K562 (cell line): ENCODE data around the gene DYRK2. TPM values are rescaled to one million over a fixed set of nuclear protein-coding genes. Genes with fewer than 3 reads are reported as not detected.

ENCODE experiments used
- ATF7 ChIP-seq: fragments of 450-650 bp; IDR thresholded peaks from 2 replicates; pipeline ENCODE4 v1.7.1; 2014; ENCODE audit warnings: mild to moderate bottlenecking, moderate library complexity
- GATA2 ChIP-seq: sonication (generic); formaldehyde crosslinking; IDR thresholded peaks from 2 replicates; pipeline ENCODE4 v1.4.0; 2020; ENCODE audit warnings: mild to moderate bottlenecking, missing genetic modification reagents
- ILF3 ChIP-seq: fragments of 450-650 bp; IDR thresholded peaks from 2 replicates; pipeline ENCODE4 v1.6.1; 2018; ENCODE audit warnings: antibody characterized with exemption, mild to moderate bottlenecking, moderate library complexity, borderline replicate concordance
- RBBP5 ChIP-seq: fragments of 200-600 bp; sonication (generic); IDR thresholded peaks from 2 replicates; pipeline ENCODE4 v1.6.1; 2012; ENCODE audit warnings: borderline replicate concordance, mild to moderate bottlenecking, low read length, control low read depth, inconsistent platforms; ENCODE audit not compliant: insufficient read depth, poor library complexity, severe bottlenecking
- SP1 ChIP-seq: sonication (generic); formaldehyde crosslinking; IDR thresholded peaks from 2 replicates; pipeline ENCODE4 v1.8.1; 2022; ENCODE audit warnings: mild to moderate bottlenecking, missing genetic modification reagents
- TCF3 ChIP-seq: sonication (generic); formaldehyde crosslinking; IDR thresholded peaks from 2 replicates; pipeline ENCODE4 v1.4.0; 2020; ENCODE audit warnings: mild to moderate bottlenecking, missing genetic modification reagents
- TCFL5 ChIP-seq: fragments of 250-450 bp; sonication (Bioruptor Pico); conservative IDR thresholded peaks from 2 replicates; pipeline ENCODE4 v1.6.1; 2021; ENCODE audit warnings: mild to moderate bottlenecking, moderate library complexity, matching md5 sums
- YY1 ChIP-seq, 3 experiments: IDR thresholded peaks; 2 replicates each; pipeline ENCODE4 v1.6.1; 2011; ENCODE audit warnings: low read length in 2 of 3, mild to moderate bottlenecking in 2 of 3, moderate library complexity in 2 of 3, borderline replicate concordance in 1 of 3, control low read depth in 1 of 3, low read depth in 1 of 3; ENCODE audit not compliant: insufficient read depth in 3 of 3, insufficient replicate concordance in 2 of 3, control insufficient read depth in 1 of 3, insufficient read length in 1 of 3; ENCODE audit errors: extremely low read depth in 1 of 3
- ZFX ChIP-seq: sonication (generic); formaldehyde crosslinking; IDR thresholded peaks from 2 replicates; pipeline ENCODE4 v1.8.0; 2022; ENCODE audit warnings: mild to moderate bottlenecking, missing genetic modification reagents, moderate library complexity
- polyA plus RNA-seq, 8 experiments: library from polyadenylated mRNA; depleted of rRNA in 4 of 8; stranded (reverse) in 5 of 8; unstranded in 3 of 8; fragments of >200 nt; fragmentation: Nextera tagmentation in 2 of 8; fragmentation: Illumina TruSeq in 1 of 8; extraction: Ambion mirVana in 2 of 8; extraction: Trizol in 1 of 8; gene quantifications; 2 replicates each; pipeline versions ENCODE4 v1.2.1 to v1.2.3, GENCODE V29; 2011 to 2014; ENCODE audit warnings: inconsistent platforms in 1 of 8, missing spikeins in 1 of 8
- total RNA-seq, 7 experiments: library from RNA; depleted of rRNA in 6 of 7; stranded (reverse); fragments of >200 nt in 6 of 7; fragmentation: Illumina TruSeq in 2 of 7; extraction: Trizol in 2 of 7; gene quantifications; 2 replicates each; pipeline versions ENCODE4 v1.2.1 to v1.2.3, GENCODE V29; 2011 to 2021; ENCODE audit warnings: low replicate concordance in 1 of 7
- TF ChIP-seq, protein P1 (sequence below): IDR thresholded peaks from 3 replicates; pipeline ENCODE4 v1.6.1; 2011; ENCODE audit warnings: borderline replicate concordance, mild to moderate bottlenecking, moderate library complexity; ENCODE audit not compliant: insufficient read length; ENCODE audit errors: extremely low read depth
- TF ChIP-seq, protein P2 (sequence below): sonication (generic); formaldehyde crosslinking; IDR thresholded peaks from 2 replicates; pipeline ENCODE4 v1.8.0; 2022; ENCODE audit warnings: mild to moderate bottlenecking, missing genetic modification reagents
- TF ChIP-seq, protein P3 (sequence below), 2 experiments: IDR thresholded peaks in 1 of 2; conservative IDR thresholded peaks in 1 of 2; 2 replicates each; pipeline ENCODE4 v1.6.1; 2016; ENCODE audit warnings: low read depth in 2 of 2, mild to moderate bottlenecking in 1 of 2, missing compliant biosample characterization in 1 of 2, missing genetic modification characterization in 1 of 2, moderate library complexity in 1 of 2
- TF ChIP-seq, protein P4 (sequence below): fragments of 450-650 bp; formaldehyde crosslinking; IDR thresholded peaks from 2 replicates; pipeline ENCODE4 v1.4.0; 2022; ENCODE audit warnings: mild to moderate bottlenecking, moderate library complexity

The DYRK2 gene
- total and polyA plus RNA-seq, 9 of the 15 experiments (the other 6 are each of a cell fraction or from before 2014, with no cell fraction given): 1.7 to 15.4 (median 8.4) TPM

DNA sequence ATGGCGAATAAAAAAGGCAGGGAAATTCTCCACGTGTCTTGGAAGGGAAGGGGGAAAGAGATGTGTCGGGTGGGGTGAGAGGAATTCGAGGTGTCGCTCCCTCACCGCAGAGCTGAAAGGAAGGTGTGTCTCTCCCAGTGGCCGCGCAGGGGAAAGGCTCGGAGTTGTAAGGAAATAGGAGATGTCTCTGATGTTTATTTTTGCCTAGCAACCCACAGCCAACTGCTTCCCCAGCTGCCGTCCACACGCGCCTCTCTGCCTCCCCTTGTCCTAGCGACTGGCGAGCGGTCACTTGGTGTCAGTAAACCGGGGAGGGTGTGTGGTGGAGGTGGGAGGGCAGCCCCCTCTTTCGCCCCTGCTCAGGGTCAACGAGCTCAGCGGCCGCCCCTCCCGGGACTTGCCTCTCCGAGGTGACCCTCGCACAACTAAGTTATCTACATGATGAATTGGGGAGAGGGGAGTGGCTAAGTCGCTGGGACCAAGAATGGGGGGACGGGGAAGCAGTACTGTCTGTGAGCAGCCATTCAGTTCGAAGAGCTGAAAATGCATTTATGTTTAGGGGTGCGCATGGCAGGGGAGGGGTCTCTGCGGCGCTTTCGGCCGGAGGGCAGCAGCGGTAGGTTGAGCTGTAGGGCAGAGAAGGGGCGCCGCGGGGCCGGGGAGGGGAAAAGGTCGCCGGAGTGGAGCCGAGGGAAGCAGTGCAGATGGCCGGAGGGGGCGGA lies 585 bp upstream of the DYRK2 start (continued):
- TF ChIP-seq, protein P1, sequence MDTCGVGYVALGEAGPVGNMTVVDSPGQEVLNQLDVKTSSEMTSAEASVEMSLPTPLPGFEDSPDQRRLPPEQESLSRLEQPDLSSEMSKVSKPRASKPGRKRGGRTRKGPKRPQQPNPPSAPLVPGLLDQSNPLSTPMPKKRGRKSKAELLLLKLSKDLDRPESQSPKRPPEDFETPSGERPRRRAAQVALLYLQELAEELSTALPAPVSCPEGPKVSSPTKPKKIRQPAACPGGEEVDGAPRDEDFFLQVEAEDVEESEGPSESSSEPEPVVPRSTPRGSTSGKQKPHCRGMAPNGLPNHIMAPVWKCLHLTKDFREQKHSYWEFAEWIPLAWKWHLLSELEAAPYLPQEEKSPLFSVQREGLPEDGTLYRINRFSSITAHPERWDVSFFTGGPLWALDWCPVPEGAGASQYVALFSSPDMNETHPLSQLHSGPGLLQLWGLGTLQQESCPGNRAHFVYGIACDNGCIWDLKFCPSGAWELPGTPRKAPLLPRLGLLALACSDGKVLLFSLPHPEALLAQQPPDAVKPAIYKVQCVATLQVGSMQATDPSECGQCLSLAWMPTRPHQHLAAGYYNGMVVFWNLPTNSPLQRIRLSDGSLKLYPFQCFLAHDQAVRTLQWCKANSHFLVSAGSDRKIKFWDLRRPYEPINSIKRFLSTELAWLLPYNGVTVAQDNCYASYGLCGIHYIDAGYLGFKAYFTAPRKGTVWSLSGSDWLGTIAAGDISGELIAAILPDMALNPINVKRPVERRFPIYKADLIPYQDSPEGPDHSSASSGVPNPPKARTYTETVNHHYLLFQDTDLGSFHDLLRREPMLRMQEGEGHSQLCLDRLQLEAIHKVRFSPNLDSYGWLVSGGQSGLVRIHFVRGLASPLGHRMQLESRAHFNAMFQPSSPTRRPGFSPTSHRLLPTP: no peak
- TF ChIP-seq ATF7 (no peak), ILF3 (no peak), TCF3 (no peak), SP1 (CRISPR knock-in tag) (0 out of 2 replicates have a peak, but pooled peaks have one; percentile 27), RBBP5 (no peak), TCFL5 (CRISPR knock-in tag) (no peak), ZFX (CRISPR knock-in tag) (peak; percentile 29; the same call in 1 of the 2 replicates), GATA2 (CRISPR knock-in tag) (no peak), YY1 (IDR thresholded peaks at IDR 0.05; ENCODE audit: borderline replicate concordance in 1 of 3, control insufficient read depth in 1 of 3, extremely low read depth in 1 of 3, insufficient read depth in 3 of 3, insufficient read length in 1 of 3, insufficient replicate concordance in 2 of 3, low read depth in 1 of 3, low read length in 2 of 3) (peak in 1 of 3 experiments; percentile 6)
- TF ChIP-seq, protein P2, sequence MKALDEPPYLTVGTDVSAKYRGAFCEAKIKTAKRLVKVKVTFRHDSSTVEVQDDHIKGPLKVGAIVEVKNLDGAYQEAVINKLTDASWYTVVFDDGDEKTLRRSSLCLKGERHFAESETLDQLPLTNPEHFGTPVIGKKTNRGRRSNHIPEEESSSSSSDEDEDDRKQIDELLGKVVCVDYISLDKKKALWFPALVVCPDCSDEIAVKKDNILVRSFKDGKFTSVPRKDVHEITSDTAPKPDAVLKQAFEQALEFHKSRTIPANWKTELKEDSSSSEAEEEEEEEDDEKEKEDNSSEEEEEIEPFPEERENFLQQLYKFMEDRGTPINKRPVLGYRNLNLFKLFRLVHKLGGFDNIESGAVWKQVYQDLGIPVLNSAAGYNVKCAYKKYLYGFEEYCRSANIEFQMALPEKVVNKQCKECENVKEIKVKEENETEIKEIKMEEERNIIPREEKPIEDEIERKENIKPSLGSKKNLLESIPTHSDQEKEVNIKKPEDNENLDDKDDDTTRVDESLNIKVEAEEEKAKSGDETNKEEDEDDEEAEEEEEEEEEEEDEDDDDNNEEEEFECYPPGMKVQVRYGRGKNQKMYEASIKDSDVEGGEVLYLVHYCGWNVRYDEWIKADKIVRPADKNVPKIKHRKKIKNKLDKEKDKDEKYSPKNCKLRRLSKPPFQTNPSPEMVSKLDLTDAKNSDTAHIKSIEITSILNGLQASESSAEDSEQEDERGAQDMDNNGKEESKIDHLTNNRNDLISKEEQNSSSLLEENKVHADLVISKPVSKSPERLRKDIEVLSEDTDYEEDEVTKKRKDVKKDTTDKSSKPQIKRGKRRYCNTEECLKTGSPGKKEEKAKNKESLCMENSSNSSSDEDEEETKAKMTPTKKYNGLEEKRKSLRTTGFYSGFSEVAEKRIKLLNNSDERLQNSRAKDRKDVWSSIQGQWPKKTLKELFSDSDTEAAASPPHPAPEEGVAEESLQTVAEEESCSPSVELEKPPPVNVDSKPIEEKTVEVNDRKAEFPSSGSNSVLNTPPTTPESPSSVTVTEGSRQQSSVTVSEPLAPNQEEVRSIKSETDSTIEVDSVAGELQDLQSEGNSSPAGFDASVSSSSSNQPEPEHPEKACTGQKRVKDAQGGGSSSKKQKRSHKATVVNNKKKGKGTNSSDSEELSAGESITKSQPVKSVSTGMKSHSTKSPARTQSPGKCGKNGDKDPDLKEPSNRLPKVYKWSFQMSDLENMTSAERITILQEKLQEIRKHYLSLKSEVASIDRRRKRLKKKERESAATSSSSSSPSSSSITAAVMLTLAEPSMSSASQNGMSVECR (CRISPR knock-in tag): peak; percentile 80
- TF ChIP-seq, protein P3, sequence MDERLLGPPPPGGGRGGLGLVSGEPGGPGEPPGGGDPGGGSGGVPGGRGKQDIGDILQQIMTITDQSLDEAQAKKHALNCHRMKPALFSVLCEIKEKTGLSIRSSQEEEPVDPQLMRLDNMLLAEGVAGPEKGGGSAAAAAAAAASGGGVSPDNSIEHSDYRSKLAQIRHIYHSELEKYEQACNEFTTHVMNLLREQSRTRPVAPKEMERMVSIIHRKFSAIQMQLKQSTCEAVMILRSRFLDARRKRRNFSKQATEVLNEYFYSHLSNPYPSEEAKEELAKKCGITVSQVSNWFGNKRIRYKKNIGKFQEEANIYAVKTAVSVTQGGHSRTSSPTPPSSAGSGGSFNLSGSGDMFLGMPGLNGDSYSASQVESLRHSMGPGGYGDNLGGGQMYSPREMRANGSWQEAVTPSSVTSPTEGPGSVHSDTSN (CRISPR knock-in tag; IDR thresholded peaks at IDR 0.05; ENCODE audit: low read depth): no peak
- TF ChIP-seq, protein P3 (tag; conservative IDR thresholded peaks at IDR 0.05; ENCODE audit: low read depth): peak; percentile 37; the same call in 1 of the 2 replicates
- TF ChIP-seq, protein P4, sequence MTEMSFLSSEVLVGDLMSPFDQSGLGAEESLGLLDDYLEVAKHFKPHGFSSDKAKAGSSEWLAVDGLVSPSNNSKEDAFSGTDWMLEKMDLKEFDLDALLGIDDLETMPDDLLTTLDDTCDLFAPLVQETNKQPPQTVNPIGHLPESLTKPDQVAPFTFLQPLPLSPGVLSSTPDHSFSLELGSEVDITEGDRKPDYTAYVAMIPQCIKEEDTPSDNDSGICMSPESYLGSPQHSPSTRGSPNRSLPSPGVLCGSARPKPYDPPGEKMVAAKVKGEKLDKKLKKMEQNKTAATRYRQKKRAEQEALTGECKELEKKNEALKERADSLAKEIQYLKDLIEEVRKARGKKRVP: no peak
